ENCODE data around the gene DKC1.

The DKC1 gene

GRCh38 chrX:154791939-154792338 is 29.3 kb downstream of the DKC1 start:
- H3K9me3 ChIP-seq (ENCODE audit: control insufficient read depth, insufficient read depth, low read depth, low read length): no peaks in the 10 kb centered on the region
- H3K36me3 ChIP-seq (ENCODE audit: control insufficient read depth in 2 of 2, insufficient read depth in 1 of 2, low read length in 2 of 2): peaks cover 0 to 9% of the 10 kb centered on the region in 2 experiments; a peak in 1 of 3 replicates
- no peak for TF ChIP-seq HOXA7 (CRISPR knock-in tag; IDR thresholded peaks at IDR 0.05; ENCODE audit: borderline replicate concordance)
- TF ChIP-seq GFI1B (tag by site-specific recombination; IDR thresholded peaks at IDR 0.05): no peak
- TF ChIP-seq ZNF175 (tag by site-specific recombination; IDR thresholded peaks at IDR 0.05): no peak
- no peak for TF ChIP-seq ZBTB49 (tag by site-specific recombination; IDR thresholded peaks at IDR 0.05; ENCODE audit: low read depth)
- TF ChIP-seq GLIS1 (tag by site-specific recombination; IDR thresholded peaks at IDR 0.05): no peak
- TF ChIP-seq ZNF670 (tag by site-specific recombination; IDR thresholded peaks at IDR 0.05; ENCODE audit: low read depth): no peak
- no peak for TF ChIP-seq ZEB2 (tag by site-specific recombination; IDR thresholded peaks at IDR 0.05)
- no peak for TF ChIP-seq ZNF76 (tag by site-specific recombination; IDR thresholded peaks at IDR 0.05; ENCODE audit: borderline replicate concordance, low read depth)
- TF ChIP-seq HIC1 (tag by site-specific recombination; IDR thresholded peaks at IDR 0.05): no peak
- no peak for TF ChIP-seq ZNF629 (tag by site-specific recombination; IDR thresholded peaks at IDR 0.05)
- no peak for TF ChIP-seq PRDM1 (tag by site-specific recombination; IDR thresholded peaks at IDR 0.05)
- TF ChIP-seq YY2 (tag by site-specific recombination; IDR thresholded peaks at IDR 0.05): no peak
- TF ChIP-seq ZIC2 (tag by site-specific recombination; IDR thresholded peaks at IDR 0.05): no peak
- TF ChIP-seq ZNF133 (tag by site-specific recombination; IDR thresholded peaks at IDR 0.05): no peak
- TF ChIP-seq ZNF701 (tag by site-specific recombination; IDR thresholded peaks at IDR 0.05): no peak
- peaks cover 10% of the 10 kb centered on the region; the same call in 1 of the 2 replicates for H3K4me1 ChIP-seq (ENCODE audit: control insufficient read depth, insufficient read depth, low read length)
- no peak overlapping the region for H3K27ac ChIP-seq (ENCODE audit: extremely low read depth, low read depth, low read length)
- CTCF ChIA-PET: interaction anchor here (0.6 kb wide), 1 partner anchor 1395 kb away, joined by 3 read pairs; no protein-coding TSS in a partner anchor
- H3K4me3 ChIP-seq (ENCODE audit: low read depth, low read length): no peak overlapping the region
- POLR2A ChIA-PET: interaction anchor here (1.0 kb wide), 1 partner anchor 13 kb away, joined by 3 read pairs; no protein-coding TSS in a partner anchor

- Histone ChIP-seq H3K36me3 (ENCODE audit: control insufficient read depth in 2 of 2, insufficient read depth in 1 of 2, low read length in 2 of 2) (peaks cover 0 to 9% of the 10 kb centered on the region in 2 experiments; a peak in 1 of 3 replicates), H3K4me1 (ENCODE audit: control insufficient read depth, insufficient read depth, low read length) (peaks cover 10% of the 10 kb centered on the region; the same call in 1 of the 2 replicates), H3K27ac (ENCODE audit: extremely low read depth, low read depth, low read length) (no peak overlapping the region), H3K9me3 (ENCODE audit: control insufficient read depth, insufficient read depth, low read depth, low read length) (no peaks in the 10 kb centered on the region), H3K4me3 (ENCODE audit: low read depth, low read length) (no peak overlapping the region)
- ChIA-PET POLR2A (no interaction called here), CTCF (interaction anchor here (0.7 to 1.0 kb wide), 2 partner anchors 40 to 44 kb away, joined by 4 read pairs; no protein-coding TSS in a partner anchor)
- TF ChIP-seq ZNF830 (tag by site-specific recombination; IDR thresholded peaks at IDR 0.05; ENCODE audit: low read depth): no peak
- TF ChIP-seq PRDM6 (tag by site-specific recombination; IDR thresholded peaks at IDR 0.05): peak; percentile 77
Observed at GRCh38 chrX:154793084-154793795, 30.6 kb downstream of the DKC1 start.
